ENCODE measurements around the gene ECE2.
A peak's percentile ranks its signal among the peaks of the same experiment; 100 is the strongest.

ECE2 gene

GRCh38 chr3:184240384-184241140 lies 35.3 kb upstream of the ECE2 start:
- DNase-seq (ENCODE audit: low spot score), result no peak

- DNase-seq (ENCODE audit: low spot score), result no peak
Observed at GRCh38 chr3:184241141-184241446, 34.7 kb upstream of the ECE2 start.

GRCh38 chr3:184241447-184242296 lies 34.1 kb upstream of the ECE2 start:
- no peak for DNase-seq (ENCODE audit: low spot score)

- DNase-seq (ENCODE audit: low spot score), result no peak
Observed at GRCh38 chr3:184242297-184242685, 33.5 kb upstream of the ECE2 start.

- peak; percentile 85 for DNase-seq (ENCODE audit: low spot score)
Observed at GRCh38 chr3:184248454-184249411, 27.1 kb upstream of the ECE2 start, which contains the start of gene ALG3. ALG3 (minus strand) TSS chr3:184248962; CDS start chr3:184248940, 22 bp downstream.

GRCh38 chr3:184249412-184250166 lies 26.2 kb upstream of the ECE2 start, which contains the start of gene EEF1AKMT4:
EEF1AKMT4 (plus strand) TSS chr3:184249672; CDS start chr3:184249695, 23 bp downstream.
- peak; percentile 94 for DNase-seq (ENCODE audit: low spot score)

- peak; percentile 75 for DNase-seq (ENCODE audit: low spot score)
Observed at GRCh38 chr3:184250167-184250828, 25.5 kb upstream of the ECE2 start.

- no peak for DNase-seq (ENCODE audit: low spot score)
Observed at GRCh38 chr3:184255291-184256039, 20.4 kb upstream of the ECE2 start.

GRCh38 chr3:184257083-184257915 lies 18.5 kb upstream of the ECE2 start:
- peak; percentile 55 for DNase-seq (ENCODE audit: low spot score)

GRCh38 chr3:184258926-184259325 lies 16.9 kb upstream of the ECE2 start:
- no peak for DNase-seq (ENCODE audit: low spot score)

- no peak for DNase-seq (ENCODE audit: low spot score)
Observed at GRCh38 chr3:184259396-184259877, 16.4 kb upstream of the ECE2 start.

GRCh38 chr3:184259878-184260723 lies 15.7 kb upstream of the ECE2 start:
- no peak for DNase-seq (ENCODE audit: low spot score)

- no peak for DNase-seq (ENCODE audit: low spot score)
Observed at GRCh38 chr3:184260724-184261269, 15.0 kb upstream of the ECE2 start.

- DNase-seq (ENCODE audit: low spot score), result peak; percentile 29
Observed at GRCh38 chr3:184261270-184261853, 14.5 kb upstream of the ECE2 start, which contains the start of gene CAMK2N2. CAMK2N2 (minus strand) TSS chr3:184261553; CDS start chr3:184261285, 268 bp downstream.

GRCh38 chr3:184261854-184262763 lies 13.7 kb upstream of the ECE2 start:
- DNase-seq (ENCODE audit: low spot score), result no peak

- no peak for DNase-seq (ENCODE audit: low spot score)
Observed at GRCh38 chr3:184262764-184263179, 13.1 kb upstream of the ECE2 start.

All from putamen (tissue), 1 donor.